Prostate gland (tissue), 2 donors: ENCODE measurements around the gene SLC39A9.

Source experiments
- POLR2A ChIP-seq: fragments of 450-650 bp; IDR thresholded peaks from one replicate; pipeline ENCODE4 v1.6.1; 2016; ENCODE audit warnings: antibody characterized with exemption, mild to moderate bottlenecking
- POLR2AphosphoS5 ChIP-seq: sonication (generic); formaldehyde crosslinking; IDR thresholded peaks from one replicate; pipeline ENCODE4 v1.6.1; 2017; ENCODE audit warnings: antibody characterized with exemption
- TF ChIP-seq, protein P1 (sequence below), 4 experiments: fragments of 200-600 bp in 2 of 4; fragments of 450-650 bp in 2 of 4; sonication (generic) in 2 of 4; IDR thresholded peaks; 1 replicate in 3 of 4; 2 replicates in 1 of 4; pipeline ENCODE4 v1.5.1; 2016 to 2019; ENCODE audit warnings: antibody characterized with exemption in 4 of 4, mild to moderate bottlenecking in 2 of 4, moderate library complexity in 2 of 4

DNA sequence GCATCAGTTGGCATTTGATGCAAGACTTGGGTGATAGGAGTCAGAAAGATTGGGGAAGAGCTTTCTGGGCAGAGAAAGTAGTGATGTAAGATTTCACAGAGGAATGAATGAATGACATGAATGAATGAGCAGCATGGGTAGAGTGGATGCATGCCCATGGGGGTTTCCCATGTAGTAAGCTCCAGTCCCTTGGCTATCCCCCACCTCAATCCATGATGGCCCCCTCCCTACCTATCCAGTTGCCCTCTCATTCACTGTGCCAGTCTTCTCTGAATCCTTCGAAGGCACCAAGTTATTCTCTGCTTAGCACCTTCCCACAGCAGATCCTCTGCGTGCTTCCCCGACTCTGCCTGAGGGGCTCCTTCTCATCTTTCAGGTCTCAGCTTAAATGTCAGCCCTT, 32.4 kb upstream of the SLC39A9 start:
- TF ChIP-seq, protein P1, sequence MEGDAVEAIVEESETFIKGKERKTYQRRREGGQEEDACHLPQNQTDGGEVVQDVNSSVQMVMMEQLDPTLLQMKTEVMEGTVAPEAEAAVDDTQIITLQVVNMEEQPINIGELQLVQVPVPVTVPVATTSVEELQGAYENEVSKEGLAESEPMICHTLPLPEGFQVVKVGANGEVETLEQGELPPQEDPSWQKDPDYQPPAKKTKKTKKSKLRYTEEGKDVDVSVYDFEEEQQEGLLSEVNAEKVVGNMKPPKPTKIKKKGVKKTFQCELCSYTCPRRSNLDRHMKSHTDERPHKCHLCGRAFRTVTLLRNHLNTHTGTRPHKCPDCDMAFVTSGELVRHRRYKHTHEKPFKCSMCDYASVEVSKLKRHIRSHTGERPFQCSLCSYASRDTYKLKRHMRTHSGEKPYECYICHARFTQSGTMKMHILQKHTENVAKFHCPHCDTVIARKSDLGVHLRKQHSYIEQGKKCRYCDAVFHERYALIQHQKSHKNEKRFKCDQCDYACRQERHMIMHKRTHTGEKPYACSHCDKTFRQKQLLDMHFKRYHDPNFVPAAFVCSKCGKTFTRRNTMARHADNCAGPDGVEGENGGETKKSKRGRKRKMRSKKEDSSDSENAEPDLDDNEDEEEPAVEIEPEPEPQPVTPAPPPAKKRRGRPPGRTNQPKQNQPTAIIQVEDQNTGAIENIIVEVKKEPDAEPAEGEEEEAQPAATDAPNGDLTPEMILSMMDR (IDR thresholded peaks at IDR 0.05), result no peak
- TF ChIP-seq POLR2A, result no peak
- no peak for TF ChIP-seq POLR2AphosphoS5
